Cardiac fibroblast (primary cell): ENCODE data around the gene PGM2.

Experiments
- DNase-seq, 2 donors: peaks; one replicate each; pipeline versions ENCODE4 v3.0.0 to v3.0.0-alpha.2; 2010; ENCODE audit warnings: low read depth in 2 of 2
- H3K4me3 ChIP-seq, 2 donors: replicated peaks in 1 of 2; 1 replicate in 1 of 2; 2 replicates in 1 of 2; pipeline ENCODE4 v1.5.1; 2011; ENCODE audit warnings: low read depth in 2 of 2, low read length in 2 of 2, mild to moderate bottlenecking in 2 of 2, moderate library complexity in 1 of 2
- TF ChIP-seq, protein P1 (sequence below): IDR thresholded peaks from one replicate; pipeline ENCODE4 v1.5.1; 2011; ENCODE audit warnings: low read depth, mild to moderate bottlenecking, low read length, inconsistent platforms

The PGM2 gene

GRCh38 chr4:37828843-37829242 lies 2.4 kb downstream of the PGM2 start:
- no peak for DNase-seq
- TF ChIP-seq, protein P1, sequence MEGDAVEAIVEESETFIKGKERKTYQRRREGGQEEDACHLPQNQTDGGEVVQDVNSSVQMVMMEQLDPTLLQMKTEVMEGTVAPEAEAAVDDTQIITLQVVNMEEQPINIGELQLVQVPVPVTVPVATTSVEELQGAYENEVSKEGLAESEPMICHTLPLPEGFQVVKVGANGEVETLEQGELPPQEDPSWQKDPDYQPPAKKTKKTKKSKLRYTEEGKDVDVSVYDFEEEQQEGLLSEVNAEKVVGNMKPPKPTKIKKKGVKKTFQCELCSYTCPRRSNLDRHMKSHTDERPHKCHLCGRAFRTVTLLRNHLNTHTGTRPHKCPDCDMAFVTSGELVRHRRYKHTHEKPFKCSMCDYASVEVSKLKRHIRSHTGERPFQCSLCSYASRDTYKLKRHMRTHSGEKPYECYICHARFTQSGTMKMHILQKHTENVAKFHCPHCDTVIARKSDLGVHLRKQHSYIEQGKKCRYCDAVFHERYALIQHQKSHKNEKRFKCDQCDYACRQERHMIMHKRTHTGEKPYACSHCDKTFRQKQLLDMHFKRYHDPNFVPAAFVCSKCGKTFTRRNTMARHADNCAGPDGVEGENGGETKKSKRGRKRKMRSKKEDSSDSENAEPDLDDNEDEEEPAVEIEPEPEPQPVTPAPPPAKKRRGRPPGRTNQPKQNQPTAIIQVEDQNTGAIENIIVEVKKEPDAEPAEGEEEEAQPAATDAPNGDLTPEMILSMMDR, result no peak
- H3K4me3 ChIP-seq, result no peak overlapping the region

GRCh38 chr4:37830640-37831039 lies 4.2 kb downstream of the PGM2 start:
- TF ChIP-seq, protein P1, result no peak
- no peak overlapping the region for H3K4me3 ChIP-seq
- DNase-seq, result no peak

GRCh38 chr4:37835031-37835430 lies 8.5 kb downstream of the PGM2 start:
- no peak overlapping the region for H3K4me3 ChIP-seq
- TF ChIP-seq, protein P1, result no peak
- DNase-seq, result no peak

GRCh38 chr4:37835806-37836205 lies 9.3 kb downstream of the PGM2 start:
- no peak overlapping the region for H3K4me3 ChIP-seq
- DNase-seq, result no peak
- TF ChIP-seq, protein P1, result no peak

DNA sequence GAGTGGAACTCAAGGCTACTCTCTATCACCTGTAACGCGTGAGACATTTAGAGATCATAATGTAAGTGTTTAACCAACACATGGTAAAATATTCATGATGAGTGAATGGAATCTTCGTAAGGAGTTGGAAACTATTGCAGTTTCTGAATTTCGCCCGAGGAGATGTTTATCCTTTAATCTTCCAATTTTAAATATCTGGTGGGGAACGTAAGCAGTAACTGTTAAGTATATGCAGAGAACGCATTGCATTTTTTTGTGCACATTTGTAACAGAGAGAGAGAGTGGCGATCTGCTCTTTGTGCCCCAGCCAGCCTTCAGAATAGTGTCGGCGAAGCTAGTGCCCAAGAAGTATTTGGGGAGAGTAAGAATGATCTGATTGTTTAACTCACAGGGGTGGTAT lies 9.8 kb downstream of the PGM2 start:
- DNase-seq, result no peak
- H3K4me3 ChIP-seq, result no peak overlapping the region
- TF ChIP-seq, protein P1, result no peak

GRCh38 chr4:37836838-37837440 lies 10.5 kb downstream of the PGM2 start:
- TF ChIP-seq, protein P1, result no peak
- H3K4me3 ChIP-seq, result no peak overlapping the region
- peak in 1 of 2 donors; percentile 20 for DNase-seq

DNA sequence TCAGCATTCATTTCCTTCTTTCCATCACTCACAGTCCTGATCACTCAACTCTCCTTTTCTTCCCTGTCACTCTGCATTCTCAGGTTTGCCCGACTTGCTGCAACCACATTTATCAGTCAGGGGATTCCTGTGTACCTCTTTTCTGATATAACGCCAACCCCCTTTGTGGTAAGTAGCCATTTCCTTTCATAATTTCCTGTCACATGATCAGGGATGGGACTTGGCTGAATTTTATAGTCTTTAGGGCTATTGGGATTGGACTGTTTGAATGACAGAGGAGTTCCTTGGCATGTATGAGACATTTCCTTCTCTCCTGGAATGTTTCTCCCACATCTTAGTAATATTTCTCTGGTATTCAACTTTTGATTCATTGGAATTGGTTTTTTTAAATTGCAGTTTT lies 11.0 kb downstream of the PGM2 start:
- peak; percentile 90 for DNase-seq
- H3K4me3 ChIP-seq, result no peak overlapping the region
- TF ChIP-seq, protein P1, result no peak
